B cell (primary cell): ENCODE data around the gene MTG2.

Source experiments
- CTCF ChIP-seq: fragments of 200-600 bp; IDR thresholded peaks from one replicate; pipeline ENCODE4 v1.8.0; 2022; ENCODE audit warnings: antibody characterized with exemption, mild to moderate bottlenecking
- EZH2 ChIP-seq: IDR thresholded peaks from 2 replicates; pipeline ENCODE4 v1.6.1; 2012; ENCODE audit warnings: borderline replicate concordance, low read depth, mild to moderate bottlenecking, moderate library complexity, low read length; ENCODE audit not compliant: insufficient read depth, poor library complexity, severe bottlenecking

GRCh38 chr20:62233684-62234083 is 50.9 kb downstream of the MTG2 start:
- TF ChIP-seq CTCF = no peak
- TF ChIP-seq EZH2 = no peak
